Spleen (tissue), 11 donors: ENCODE data around the gene RFX8. TPM values are rescaled to one million over a fixed set of nuclear protein-coding genes. Genes with fewer than 3 reads are reported as not detected.

ENCODE experiments used
- DNase-seq: peaks from one replicate; pipeline ENCODE4 v3.0.0-alpha.2; 2020
- H3K27ac ChIP-seq, 8 donors: fragments of 200-600 bp; sonication (generic) in 7 of 8; 1 replicate in 4 of 8; 2 replicates in 4 of 8; pipeline versions ENCODE4 v1.5.0 to v1.8.0; 2016 to 2021; ENCODE audit warnings: inconsistent platforms in 4 of 8, mild to moderate bottlenecking in 4 of 8, moderate library complexity in 1 of 8
- H3K27me3 ChIP-seq, 7 donors: fragments of 200-600 bp; sonication (generic) in 6 of 7; replicated peaks in 1 of 7; 1 replicate in 4 of 7; 2 replicates in 3 of 7; pipeline versions ENCODE4 v1.5.0 to v1.8.0; 2016 to 2021; ENCODE audit warnings: inconsistent platforms in 3 of 7, mild to moderate bottlenecking in 1 of 7
- H3K36me3 ChIP-seq, 6 donors: fragments of 200-600 bp; sonication (generic) in 5 of 6; 1 replicate in 4 of 6; 2 replicates in 2 of 6; pipeline versions ENCODE4 v1.5.0 to v1.8.0; 2016 to 2021; ENCODE audit warnings: inconsistent platforms in 2 of 6
- H3K4me1 ChIP-seq, 6 donors: fragments of 200-600 bp; sonication (generic) in 5 of 6; 1 replicate in 3 of 6; 2 replicates in 3 of 6; pipeline versions ENCODE4 v1.5.0 to v1.8.0; 2016 to 2021; ENCODE audit warnings: inconsistent platforms in 3 of 6
- H3K4me3 ChIP-seq, 8 donors: fragments of 200-600 bp; sonication (generic) in 7 of 8; 1 replicate in 4 of 8; 2 replicates in 4 of 8; pipeline versions ENCODE4 v1.5.0 to v1.8.0; 2016 to 2021; ENCODE audit warnings: inconsistent platforms in 4 of 8, mild to moderate bottlenecking in 4 of 8, moderate library complexity in 2 of 8
- H3K9me3 ChIP-seq, 8 donors: fragments of 200-600 bp; sonication (generic) in 7 of 8; 1 replicate in 4 of 8; 2 replicates in 4 of 8; pipeline versions ENCODE4 v1.5.0 to v1.8.0; 2016 to 2021; ENCODE audit warnings: inconsistent platforms in 4 of 8
- POLR2A ChIP-seq, 3 donors: fragments of 450-650 bp; IDR thresholded peaks; one replicate each; pipeline ENCODE4 v1.5.1; 2017; ENCODE audit warnings: antibody characterized with exemption in 3 of 3, mild to moderate bottlenecking in 1 of 3
- POLR2AphosphoS5 ChIP-seq, 3 donors: sonication (generic); formaldehyde crosslinking; IDR thresholded peaks; one replicate each; pipeline ENCODE4 v1.5.1; 2017; ENCODE audit warnings: antibody characterized with exemption in 3 of 3
- WGBS, 5 donors: extraction: QIAGEN DNeasy Blood & Tissue Kit in 3 of 5; methylation state at CpG; one replicate each; pipeline versions ENCODE4 v1.1.5 to v1.1.7; 2013 to 2018; 5-methylcytosine and 5-hydroxymethylcytosine counted together
- intact Hi-C: fragments of 100-400 bp; cut with DNase I; formaldehyde crosslinking; loops from one replicate; pipeline ENCODE4 v1.15.0; 2023; ENCODE audit warnings: low total_unique reads
- polyA plus RNA-seq, 3 donors: library from polyadenylated mRNA; stranded (reverse); fragments of 200-250 nt; gene quantifications; one replicate each; pipeline ENCODE4 v1.2.1, GENCODE V29; 2013
- total RNA-seq, 7 donors: library from RNA; depleted of rRNA in 3 of 7; stranded (reverse); fragments of >200 nt in 3 of 7; fragmentation: NEBNext Ultra II Directional in 4 of 7; extraction: Animal tissue kit (Norgen Biotek cat#: 25700) in 4 of 7; gene quantifications; one replicate each; pipeline versions ENCODE4 v1.1.0 to v1.2.1, GENCODE V29; 2016 to 2021
- TF ChIP-seq, protein P1 (sequence below), 11 experiments: fragments of 200-600 bp in 7 of 11; fragments of 450-650 bp in 4 of 11; sonication (generic) in 4 of 11; IDR thresholded peaks in 8 of 11; conservative IDR thresholded peaks in 3 of 11; 1 replicate in 7 of 11; 2 replicates in 4 of 11; pipeline versions ENCODE4 v1.4.0 to v1.8.0; 2016 to 2021; ENCODE audit warnings: antibody characterized with exemption in 11 of 11, inconsistent platforms in 4 of 11, mild to moderate bottlenecking in 1 of 11
- donor health status: healthy with polysubstance abuse.
- donor health status: DM: no; HTN: no; CAD: no; lungs with moderate emphysema.
- donor health status: DM: no; HTN: no; CAD: no.
- donor health status: Bipolar disorder and iron deficiency.
- donor health status: healthy.
- donor health status: DM: no; HTN: no; CAD: no.
- donor health status: DM: yes; HTN: yes; CAD: no.

RFX8 gene
- total and polyA plus RNA-seq, 10 donors: 0.12 to 0.29 (median 0.13) TPM; not detected in 5

DNA sequence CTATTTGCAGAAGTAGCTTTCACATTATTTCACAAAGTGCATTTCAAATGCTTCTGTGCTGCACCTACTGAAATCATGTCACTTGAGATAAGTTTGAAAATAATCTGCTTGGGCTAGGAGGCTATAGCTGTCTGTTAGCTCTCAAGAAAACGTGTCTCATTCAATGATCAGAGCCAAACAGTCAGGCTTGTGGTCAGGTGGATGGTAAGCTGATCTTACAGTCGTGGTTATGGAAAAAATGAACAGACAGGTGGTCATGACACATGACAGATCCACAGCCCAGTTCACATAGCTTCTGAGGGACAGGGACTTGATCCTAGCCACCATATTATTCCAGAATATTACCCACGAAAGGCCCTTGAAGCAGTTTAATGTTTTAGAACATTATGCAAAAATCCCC is 26.5 kb upstream of the RFX8 start:
- H3K36me3 ChIP-seq: no peaks in the 10 kb centered on the region

DNA sequence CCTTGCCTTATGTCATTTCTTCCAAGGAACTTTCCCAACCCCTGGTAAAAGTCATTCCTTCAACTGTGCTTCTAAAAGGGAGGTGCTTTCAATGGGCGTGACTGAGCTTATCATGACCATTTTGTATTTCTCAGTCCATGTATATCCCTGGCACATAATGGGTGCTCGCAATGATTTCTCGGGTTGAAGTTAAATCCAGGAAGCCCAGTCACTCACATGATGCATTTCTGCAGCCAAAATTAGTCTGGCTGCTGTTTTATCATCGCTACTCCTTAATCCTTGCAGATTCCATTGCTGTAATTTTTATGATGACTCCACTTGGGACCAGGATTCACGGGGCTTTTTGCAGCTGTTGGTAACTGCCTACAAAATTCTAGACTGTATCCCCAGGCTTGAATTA is 25.9 kb upstream of the RFX8 start:
- no peak overlapping the region for H3K27ac ChIP-seq

More for the DNA sequence above, 26.5 kb upstream of the RFX8 start:
- Histone ChIP-seq H3K4me1 (no peaks in the 10 kb centered on the region), H3K9me3 (no peaks in the 10 kb centered on the region), H3K27ac (no peak overlapping the region), H3K27me3 (no peaks in the 10 kb centered on the region), H3K4me3 (no peak overlapping the region)
- no peak for TF ChIP-seq POLR2AphosphoS5 (IDR thresholded peaks at IDR 0.05)
- 38 to 52% (median 39%) methylated on average over 3 of the region's 3 CpGs for WGBS, 5 donors
- intact Hi-C loops: no loop called here
- no peak for DNase-seq

DNA sequence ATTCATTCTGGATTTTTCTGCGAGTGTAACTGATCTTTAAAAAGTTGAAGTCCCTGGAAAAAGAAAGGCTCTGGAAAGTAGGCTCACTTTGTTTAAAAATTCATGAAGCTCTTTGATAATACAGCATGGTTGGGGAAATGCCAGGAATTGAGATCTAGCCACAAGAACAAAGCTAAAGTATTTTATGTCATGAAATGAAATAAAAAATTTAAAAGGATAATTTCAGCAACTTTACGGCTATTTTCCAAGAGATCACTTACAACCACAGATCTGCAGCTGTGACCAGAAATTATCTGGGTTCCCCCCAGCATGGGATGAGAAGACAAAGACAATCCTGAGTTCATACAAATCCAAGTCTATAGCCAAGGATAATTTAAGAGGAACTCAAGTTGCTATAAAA is 25.3 kb upstream of the RFX8 start:
- no peaks in the 10 kb centered on the region for H3K4me1 ChIP-seq
- H3K36me3 ChIP-seq: no peaks in the 10 kb centered on the region
- H3K9me3 ChIP-seq: no peaks in the 10 kb centered on the region
- DNase-seq: no peak
- WGBS, 5 donors: 71 to 90% (median 83%) methylated on average over 2 of the region's 2 CpGs
- H3K27me3 ChIP-seq: no peaks in the 10 kb centered on the region
- H3K4me3 ChIP-seq: no peak overlapping the region
- H3K27ac ChIP-seq: no peak overlapping the region
- intact Hi-C loops: no loop called here
- no peak for TF ChIP-seq POLR2AphosphoS5 (IDR thresholded peaks at IDR 0.05)
- TF ChIP-seq POLR2A (IDR thresholded peaks at IDR 0.05): no peak
- TF ChIP-seq, protein P1, sequence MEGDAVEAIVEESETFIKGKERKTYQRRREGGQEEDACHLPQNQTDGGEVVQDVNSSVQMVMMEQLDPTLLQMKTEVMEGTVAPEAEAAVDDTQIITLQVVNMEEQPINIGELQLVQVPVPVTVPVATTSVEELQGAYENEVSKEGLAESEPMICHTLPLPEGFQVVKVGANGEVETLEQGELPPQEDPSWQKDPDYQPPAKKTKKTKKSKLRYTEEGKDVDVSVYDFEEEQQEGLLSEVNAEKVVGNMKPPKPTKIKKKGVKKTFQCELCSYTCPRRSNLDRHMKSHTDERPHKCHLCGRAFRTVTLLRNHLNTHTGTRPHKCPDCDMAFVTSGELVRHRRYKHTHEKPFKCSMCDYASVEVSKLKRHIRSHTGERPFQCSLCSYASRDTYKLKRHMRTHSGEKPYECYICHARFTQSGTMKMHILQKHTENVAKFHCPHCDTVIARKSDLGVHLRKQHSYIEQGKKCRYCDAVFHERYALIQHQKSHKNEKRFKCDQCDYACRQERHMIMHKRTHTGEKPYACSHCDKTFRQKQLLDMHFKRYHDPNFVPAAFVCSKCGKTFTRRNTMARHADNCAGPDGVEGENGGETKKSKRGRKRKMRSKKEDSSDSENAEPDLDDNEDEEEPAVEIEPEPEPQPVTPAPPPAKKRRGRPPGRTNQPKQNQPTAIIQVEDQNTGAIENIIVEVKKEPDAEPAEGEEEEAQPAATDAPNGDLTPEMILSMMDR (IDR thresholded peaks at IDR 0.05 in 8 of 11, conservative IDR thresholded peaks at IDR 0.05 in 3 of 11): no peak

More for the DNA sequence above, 25.9 kb upstream of the RFX8 start:
- no peaks in the 10 kb centered on the region for H3K4me1 ChIP-seq
- no peak for DNase-seq
- no peak for TF ChIP-seq POLR2A (IDR thresholded peaks at IDR 0.05)
- no peak for TF ChIP-seq POLR2AphosphoS5 (IDR thresholded peaks at IDR 0.05)
- TF ChIP-seq, protein P1 (IDR thresholded peaks at IDR 0.05 in 8 of 11, conservative IDR thresholded peaks at IDR 0.05 in 3 of 11): no peak
- H3K9me3 ChIP-seq: no peaks in the 10 kb centered on the region
- WGBS, 5 donors: 66 to 85% (median 76%) methylated on average over 5 of the region's 5 CpGs
- intact Hi-C loops: no loop called here
- H3K4me3 ChIP-seq: no peak overlapping the region
- no peaks in the 10 kb centered on the region for H3K27me3 ChIP-seq
- H3K36me3 ChIP-seq: no peaks in the 10 kb centered on the region

DNA sequence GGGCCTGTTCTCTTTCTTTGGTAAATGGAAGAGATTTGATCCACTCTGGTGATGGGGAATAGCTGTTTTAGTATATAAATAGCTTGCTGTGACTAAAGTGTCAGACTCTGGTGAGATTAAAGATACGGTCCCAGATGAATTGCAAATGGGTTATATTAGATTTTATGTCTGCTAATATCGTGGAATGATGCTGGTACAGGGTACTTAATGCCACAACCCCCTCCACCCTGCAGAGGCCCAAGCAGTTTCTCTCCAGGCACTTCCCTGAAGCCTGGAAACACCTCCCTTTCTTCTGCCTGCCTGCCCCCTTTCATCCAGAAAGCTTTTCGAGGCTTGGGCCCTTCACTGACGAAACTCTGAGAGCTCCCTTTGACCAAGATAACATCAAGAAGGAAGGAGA is 21.4 kb upstream of the RFX8 start:
- 81 to 92% (median 88%) methylated on average over 4 of the region's 4 CpGs for WGBS, 5 donors
- DNase-seq: no peak
- Histone ChIP-seq H3K36me3 (no peaks in the 10 kb centered on the region), H3K9me3 (no peaks in the 10 kb centered on the region), H3K27me3 (no peaks in the 10 kb centered on the region), H3K4me1 (no peaks in the 10 kb centered on the region), H3K27ac (no peak overlapping the region), H3K4me3 (no peak overlapping the region)
- TF ChIP-seq POLR2AphosphoS5 (IDR thresholded peaks at IDR 0.05): no peak
- TF ChIP-seq, protein P1 (IDR thresholded peaks at IDR 0.05 in 8 of 11, conservative IDR thresholded peaks at IDR 0.05 in 3 of 11): no peak
- no peak for TF ChIP-seq POLR2A (IDR thresholded peaks at IDR 0.05)
- intact Hi-C loops: no loop called here

DNA sequence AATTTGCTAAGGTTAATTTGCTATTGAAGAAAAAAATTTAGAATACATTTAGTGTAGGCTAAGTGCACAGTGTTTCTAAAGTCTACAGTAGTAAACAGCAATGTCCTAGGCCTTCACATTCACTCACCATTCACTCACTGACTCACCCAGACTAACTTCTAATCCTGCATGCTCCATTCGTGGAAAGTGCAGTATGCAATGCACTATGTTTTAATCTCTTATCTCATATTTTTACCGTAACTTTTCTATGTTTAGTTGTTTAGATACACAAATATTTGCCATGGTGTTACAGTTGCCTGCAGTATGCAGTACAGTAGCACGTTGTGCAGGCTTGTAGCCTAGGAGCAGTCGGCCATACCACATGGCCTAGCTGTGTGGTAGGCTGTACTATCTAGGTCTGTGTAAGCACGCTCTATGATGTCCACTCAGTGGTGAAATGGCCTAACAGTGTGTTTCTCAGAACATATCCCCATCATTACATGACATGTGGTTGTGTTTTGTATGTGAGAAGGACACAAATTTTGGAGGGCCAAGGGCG is 18.1 kb upstream of the RFX8 start:
- intact Hi-C loops: no loop called here
- no peak for DNase-seq
- Histone ChIP-seq H3K4me1 (no peaks in the 10 kb centered on the region), H3K27me3 (no peaks in the 10 kb centered on the region), H3K4me3 (no peak overlapping the region), H3K27ac (no peak overlapping the region), H3K36me3 (no peaks in the 10 kb centered on the region), H3K9me3 (no peaks in the 10 kb centered on the region)
- TF ChIP-seq POLR2A (IDR thresholded peaks at IDR 0.05): no peak
- no peak for TF ChIP-seq POLR2AphosphoS5 (IDR thresholded peaks at IDR 0.05)
- TF ChIP-seq, protein P1 (IDR thresholded peaks at IDR 0.05 in 8 of 11, conservative IDR thresholded peaks at IDR 0.05 in 3 of 11): no peak
- 88 to 97% (median 93%) methylated on average over 6 of the region's 6 CpGs for WGBS, 5 donors
